A673 (cell line): ENCODE results near the gene MESP1. TPM values are rescaled to one million over a fixed set of nuclear protein-coding genes. Genes with fewer than 3 reads are reported as not detected.

Experiments used
- BruUV-seq: library from RNA; stranded (reverse); fragments of 400-500 nt; replicated peaks from 2 replicates; lab custom pipeline; 2021; lab: Mats Ljungman, UMichigan
- CTCF ChIA-PET: fragments of 300-600 bp; sonication (Branson Sonifier 250); formaldehyde crosslinking; loops from one replicate; lab custom pipeline; 2022; ENCODE audit warnings: antibody characterized with exemption; lab: Charles Lee
- POLR2A ChIA-PET: fragments of 300-600 bp; sonication (Branson Sonifier 250); formaldehyde crosslinking; loops from one replicate; lab custom pipeline; 2022; ENCODE audit warnings: antibody characterized with exemption; ENCODE audit not compliant: low non-redundant PET; lab: Charles Lee
- DNase-seq: peaks from one replicate; pipeline ENCODE4 v3.0.0-alpha.2; 2015; ENCODE audit warnings: low spot score
- H3K27ac ChIP-seq: fragments of 200-600 bp; sonication (generic); 2 replicates; pipeline ENCODE4 v1.5.1; 2016; ENCODE audit warnings: mixed run types, low read depth, mild to moderate bottlenecking, mixed read lengths, antibody characterized with exemption, low read length; ENCODE audit not compliant: poor library complexity, severe bottlenecking
- H3K27me3 ChIP-seq: fragments of 200-600 bp; sonication (generic); replicated peaks from 2 replicates; pipeline ENCODE4 v1.6.1; 2017; ENCODE audit warnings: mixed run types, low read depth, mild to moderate bottlenecking, mixed read lengths, antibody characterized with exemption, low read length; ENCODE audit not compliant: insufficient read depth, poor library complexity
- H3K36me3 ChIP-seq: fragments of 200-600 bp; sonication (generic); 2 replicates; pipeline ENCODE4 v1.6.1; 2016; ENCODE audit warnings: mixed run types, mild to moderate bottlenecking, mixed read lengths, antibody characterized with exemption, low read length; ENCODE audit not compliant: insufficient read depth, poor library complexity, severe bottlenecking
- H3K4me1 ChIP-seq: fragments of 200-600 bp; sonication (generic); 2 replicates; pipeline ENCODE4 v1.6.1; 2017; ENCODE audit warnings: mixed run types, mild to moderate bottlenecking, mixed read lengths, antibody characterized with exemption, low read length; ENCODE audit not compliant: insufficient read depth, poor library complexity, severe bottlenecking
- H3K4me3 ChIP-seq: fragments of 200-600 bp; sonication (generic); 2 replicates; pipeline ENCODE4 v1.5.1; 2016; ENCODE audit warnings: low read depth, mixed run types, mild to moderate bottlenecking, mixed read lengths, low read length; ENCODE audit not compliant: poor library complexity, severe bottlenecking
- H3K9me3 ChIP-seq: fragments of 200-600 bp; sonication (generic); 2 replicates; pipeline ENCODE4 v1.6.1; 2016; ENCODE audit warnings: mixed run types, low read depth, mild to moderate bottlenecking, mixed read lengths, antibody characterized with exemption, low read length; ENCODE audit not compliant: poor library complexity, severe bottlenecking
- CTCF ChIP-seq: fragments of 300-800, 200-600 bp; sonication (generic); conservative IDR thresholded peaks from 2 replicates; pipeline ENCODE4 v1.5.1; 2017; ENCODE audit warnings: low read depth, mild to moderate bottlenecking, antibody characterized with exemption, low read length, moderate library complexity, mixed read lengths
- EZH2 ChIP-seq: fragments of 200-600 bp; sonication (generic); IDR thresholded peaks from 2 replicates; pipeline ENCODE4 v1.6.1; 2017; ENCODE audit warnings: borderline replicate concordance, low read depth, mild to moderate bottlenecking, mixed read lengths, antibody characterized with exemption, low read length; ENCODE audit not compliant: poor library complexity, severe bottlenecking
- intact Hi-C: fragments of 100-400 bp; cut with micrococcal nuclease; formaldehyde crosslinking; loops from one replicate; pipeline ENCODE4 v1.10.0; 2022; ENCODE audit not compliant: unreplicated experiment
- total RNA-seq: library from RNA; stranded (reverse); gene quantifications from 2 replicates; pipeline ENCODE4 v1.2.3, GENCODE V29; 2021

The MESP1 gene
- total RNA-seq, 1 experiment from 2014 or later, result 6.5 TPM

GRCh38 chr15:89754361-89755154 lies 3.5 kb upstream of the MESP1 start:
- Histone ChIP-seq H3K4me1 (peaks cover 8% of the 10 kb centered on the region), H3K36me3 (no peaks in the 10 kb centered on the region), H3K27ac (no peak overlapping the region), H3K4me3 (no peak overlapping the region), H3K9me3 (no peaks in the 10 kb centered on the region), H3K27me3 (no peaks in the 10 kb centered on the region)
- intact Hi-C loops, result loop anchor here (10.0 kb wide), 1 partner anchor 200 kb away; no protein-coding TSS in a partner anchor
- DNase-seq, result no peak
- CTCF ChIA-PET, result interaction anchor here (0.6 to 0.7 kb wide), 2 partner anchors 247 to 1135 kb away, joined by 8 read pairs; no protein-coding TSS in a partner anchor
- POLR2A ChIA-PET, result interaction anchor here (0.5 kb wide), 1 partner anchor 65 kb away, joined by 3 read pairs; no protein-coding TSS in a partner anchor
- BruUV-seq, result no TSS peak
- no peak for TF ChIP-seq CTCF
- no peak for TF ChIP-seq EZH2

- ChIA-PET POLR2A (no interaction called here), CTCF (interaction anchor here (0.6 to 0.7 kb wide), 2 partner anchors 248 to 1134 kb away, joined by 8 read pairs; no protein-coding TSS in a partner anchor)
- TF ChIP-seq CTCF (no peak), EZH2 (no peak)
- no peaks in the 10 kb centered on the region for H3K27me3 ChIP-seq
- BruUV-seq, result no TSS peak
- no peak overlapping the region for H3K4me3 ChIP-seq
- no peaks in the 10 kb centered on the region for H3K9me3 ChIP-seq
- no peak for DNase-seq
- intact Hi-C loops, result loop anchor here (10.0 kb wide), 1 partner anchor 201 kb away; no protein-coding TSS in a partner anchor
- no peak overlapping the region for H3K27ac ChIP-seq
- peaks cover 10% of the 10 kb centered on the region for H3K4me1 ChIP-seq
- H3K36me3 ChIP-seq, result no peaks in the 10 kb centered on the region
Observed at GRCh38 chr15:89753855-89754254, 2.8 kb upstream of the MESP1 start.

GRCh38 chr15:89751748-89752147 lies 699 bp upstream of the MESP1 start:
- TF ChIP-seq CTCF, result no peak
- no peak for TF ChIP-seq EZH2
- Histone ChIP-seq H3K9me3 (no peaks in the 10 kb centered on the region), H3K36me3 (no peaks in the 10 kb centered on the region), H3K27ac (no peak overlapping the region), H3K4me1 (peaks cover 10% of the 10 kb centered on the region), H3K27me3 (no peaks in the 10 kb centered on the region), H3K4me3 (no peak overlapping the region)
- CTCF ChIA-PET, result interaction anchor here (1.1 kb wide), 1 partner anchor 9 kb away, joined by 3 read pairs; no protein-coding TSS in a partner anchor
- no peak for DNase-seq
- POLR2A ChIA-PET, result no interaction called here
- no TSS peak for BruUV-seq
- intact Hi-C loops, result loop anchor here (10.0 kb wide), 1 partner anchor 203 kb away; no protein-coding TSS in a partner anchor
